ENCODE results near the gene TTC3.
"Not testable (repeated sequence)": the region's sequence is repeated elsewhere in the genome, so short reads cannot be mapped to it uniquely, and the experiment has no call there.

TTC3 gene

DNA sequence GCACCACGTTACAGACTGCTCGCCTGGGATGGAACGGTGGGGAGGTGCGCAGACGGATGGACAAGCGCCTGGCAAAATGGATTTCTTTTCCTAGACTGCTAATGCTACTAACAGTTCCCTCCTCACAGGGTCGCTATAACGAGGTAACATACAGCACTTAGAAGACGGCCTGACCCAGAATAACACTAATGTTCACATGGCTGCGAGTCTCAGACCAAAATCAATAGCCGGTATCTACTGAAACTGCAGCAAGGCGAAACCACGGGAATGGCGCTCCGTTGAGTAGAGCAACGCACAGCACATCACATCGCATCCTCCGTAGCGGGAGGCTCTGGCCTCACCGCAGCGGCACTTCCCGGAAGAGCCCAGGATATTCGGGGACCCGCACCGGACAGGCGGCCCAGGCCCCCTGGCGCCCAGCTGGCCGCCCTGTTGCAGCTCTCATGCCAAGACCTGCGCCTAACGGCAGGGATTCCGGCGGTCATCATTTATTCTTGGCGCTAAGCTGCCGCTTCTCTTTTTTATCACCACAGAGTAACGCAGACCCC, 147.5 kb downstream of the TTC3 start:
- peak overlapping the region; percentile 66 for H3K4me3 ChIP-seq (ENCODE audit: low read depth, low read length)
- peak; percentile 30 for TF ChIP-seq CTCF (IDR thresholded peaks at IDR 0.05; ENCODE audit: insufficient read depth, low read depth, low read length, missing control alignments)
- DNase-seq (ENCODE audit: low read depth): no peak

DNA sequence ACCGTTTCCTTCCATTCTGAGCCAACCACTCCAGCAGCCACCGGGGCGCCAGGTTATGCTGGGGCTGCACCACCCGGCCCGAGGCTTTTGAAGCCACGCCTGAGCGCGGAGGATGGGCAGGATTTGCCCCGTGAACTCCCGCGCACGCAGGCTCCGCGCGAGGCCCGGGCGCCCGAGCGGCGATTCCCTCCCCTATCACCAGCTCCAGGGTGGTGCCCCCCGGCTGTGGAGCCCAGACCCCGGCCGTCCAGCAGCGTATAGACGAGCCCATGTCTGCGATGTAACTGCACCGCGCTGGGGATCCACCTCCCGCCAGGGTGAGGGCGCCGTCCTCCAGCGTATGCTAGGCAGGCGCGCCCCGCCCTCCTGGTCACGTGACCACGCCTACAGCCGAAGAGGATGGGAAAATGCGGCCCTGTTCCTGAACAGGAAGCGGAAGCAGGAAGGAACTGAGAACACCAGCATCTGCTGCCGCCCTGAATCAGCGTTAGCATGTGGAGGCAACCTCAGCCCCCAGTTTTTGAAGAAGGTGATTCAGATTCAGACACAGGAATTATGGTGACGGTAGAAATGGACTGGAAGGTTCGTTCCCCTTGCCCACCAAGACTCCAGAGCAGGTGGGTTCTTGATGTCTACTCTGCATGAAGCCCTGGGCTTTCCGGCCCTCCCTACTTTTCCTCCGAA, 148.1 kb downstream of the TTC3 start:
- TF ChIP-seq CTCF (IDR thresholded peaks at IDR 0.05; ENCODE audit: insufficient read depth, low read depth, low read length, missing control alignments): peak; percentile 73
- peak; percentile 98 for DNase-seq (ENCODE audit: low read depth)
- H3K4me3 ChIP-seq (ENCODE audit: low read depth, low read length): peak overlapping the region; percentile 66

- not testable (repeated sequence) for DNase-seq (ENCODE audit: low read depth); H3K4me3 ChIP-seq (ENCODE audit: low read depth, low read length)
Observed at GRCh38 chr21:37222248-37222647, 149.2 kb downstream of the TTC3 start.

GRCh38 chr21:37223804-37224345, 150.8 kb downstream of the TTC3 start:
- H3K4me3 ChIP-seq (ENCODE audit: low read depth, low read length): no peak overlapping the region
- TF ChIP-seq CTCF (IDR thresholded peaks at IDR 0.05; ENCODE audit: insufficient read depth, low read depth, low read length, missing control alignments): no peak
- DNase-seq (ENCODE audit: low read depth): no peak

DNA sequence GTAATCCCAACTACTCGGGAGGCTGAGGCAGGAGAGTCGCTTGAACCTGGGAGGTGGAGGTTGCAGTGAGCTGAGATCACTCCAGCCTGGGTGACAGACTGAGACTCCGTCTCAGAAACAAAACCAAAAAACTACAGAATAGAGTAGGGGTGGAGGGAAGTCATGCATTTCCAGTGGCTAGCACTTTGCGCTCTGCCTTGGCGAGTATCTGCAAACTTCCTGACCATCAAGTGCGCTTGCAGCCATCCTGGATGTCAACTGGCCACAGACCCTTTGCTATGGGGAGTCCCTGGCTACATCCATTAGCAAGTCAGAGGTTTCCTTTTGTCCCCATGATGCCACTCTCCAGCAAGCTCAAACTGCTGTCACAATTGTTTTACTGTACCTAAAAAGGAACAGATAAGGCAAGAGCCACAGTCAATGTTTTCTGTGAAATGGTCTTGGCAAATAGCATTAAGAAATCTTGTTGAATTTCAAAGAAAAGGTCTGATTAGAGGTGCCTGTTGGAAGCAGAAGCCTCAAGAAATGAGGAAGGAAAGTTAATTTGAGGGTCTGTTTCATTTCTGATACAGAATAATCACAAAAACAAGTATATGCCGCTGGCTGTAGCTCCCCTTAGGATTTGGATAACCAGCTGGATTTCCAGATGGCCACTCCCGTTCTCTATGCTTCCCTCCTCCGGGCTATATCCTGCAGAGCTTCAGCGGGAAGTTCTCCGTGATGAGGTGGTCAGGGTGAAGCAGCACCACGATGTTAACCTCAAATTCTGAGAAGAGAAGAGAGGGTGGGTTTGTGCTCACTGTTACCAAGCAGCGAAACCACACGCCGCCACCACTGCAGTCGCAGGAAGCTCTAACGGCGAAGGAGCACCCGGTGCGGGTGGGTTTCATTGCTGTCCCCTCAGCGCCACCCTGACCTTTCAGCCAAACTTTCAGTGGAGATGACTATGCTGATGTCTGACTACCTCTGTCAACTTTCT, 152.1 kb downstream of the TTC3 start:
- no peak overlapping the region for H3K4me3 ChIP-seq (ENCODE audit: low read depth, low read length)
- TF ChIP-seq CTCF (IDR thresholded peaks at IDR 0.05; ENCODE audit: insufficient read depth, low read depth, low read length, missing control alignments): no peak
- no peak for DNase-seq (ENCODE audit: low read depth)

DNA sequence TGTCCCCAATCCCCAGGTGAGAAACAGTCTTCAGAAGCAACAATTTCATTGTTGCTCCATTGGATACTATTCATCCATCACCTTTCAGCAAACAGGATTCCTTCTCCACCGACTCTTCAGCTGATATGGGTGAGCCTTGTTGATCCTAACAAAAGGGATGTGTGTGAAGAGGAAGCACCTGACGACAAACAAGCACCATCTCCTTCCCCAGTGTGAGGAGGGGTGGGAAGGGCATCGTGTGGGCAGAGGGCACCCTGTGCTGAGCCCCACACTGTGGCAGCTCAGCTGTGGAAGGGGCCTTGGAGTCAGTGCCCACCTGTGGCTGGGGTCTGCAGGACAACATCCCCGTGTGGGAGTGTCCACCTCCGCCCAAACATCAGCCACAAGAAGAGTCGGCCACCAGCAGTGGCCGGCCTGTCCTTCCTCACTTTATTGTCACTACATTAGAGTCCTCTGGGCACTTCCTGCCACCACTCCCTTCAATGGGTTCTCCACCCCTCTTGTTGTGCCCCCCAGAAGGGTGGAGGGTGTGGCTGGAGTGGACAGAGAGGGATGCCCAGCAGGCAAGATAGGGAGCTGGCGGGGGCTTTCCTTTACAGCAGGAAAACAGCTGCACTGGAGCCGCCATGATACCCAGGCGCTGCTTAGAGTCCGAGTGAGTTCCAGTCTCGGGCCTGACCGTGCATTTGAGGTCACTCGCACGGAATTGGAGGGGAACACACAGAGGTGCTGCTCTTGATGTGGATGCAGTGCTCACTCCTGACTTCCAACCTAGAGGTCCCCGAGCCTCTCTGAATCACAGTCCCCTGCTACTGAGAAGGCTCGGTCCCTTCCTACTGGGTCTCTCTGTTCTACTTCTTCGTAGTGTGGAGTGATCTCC, 153.2 kb downstream of the TTC3 start:
- TF ChIP-seq CTCF (IDR thresholded peaks at IDR 0.05; ENCODE audit: insufficient read depth, low read depth, low read length, missing control alignments): no peak
- no peak overlapping the region for H3K4me3 ChIP-seq (ENCODE audit: low read depth, low read length)
- DNase-seq (ENCODE audit: low read depth): no peak

Data from GM12865 (cell line).